Mucosa of rectum (tissue), 2 donors: ENCODE measurements around the gene TCTN1.

Experiments
- H3K27ac ChIP-seq, 2 donors: one replicate each; pipeline ENCODE4 v1.7.0; 2013; ENCODE audit warnings: inconsistent platforms in 2 of 2, low read depth in 2 of 2, low read length in 2 of 2
- H3K27me3 ChIP-seq, 2 donors: one replicate each; pipeline ENCODE4 v1.7.0; 2013; ENCODE audit warnings: low read length in 2 of 2; ENCODE audit not compliant: control insufficient read depth in 2 of 2, insufficient read depth in 2 of 2
- H3K36me3 ChIP-seq, 2 donors: one replicate each; pipeline ENCODE4 v1.7.0; 2013; ENCODE audit warnings: low read length in 2 of 2; ENCODE audit not compliant: control insufficient read depth in 2 of 2, insufficient read depth in 2 of 2
- H3K4me1 ChIP-seq, 2 donors: one replicate each; pipeline ENCODE4 v1.7.0; 2013; ENCODE audit warnings: low read length in 2 of 2, mild to moderate bottlenecking in 1 of 2; ENCODE audit not compliant: control insufficient read depth in 2 of 2, insufficient read depth in 2 of 2
- H3K4me3 ChIP-seq, 2 donors: one replicate each; pipeline ENCODE4 v1.7.0; 2013; ENCODE audit warnings: low read length in 2 of 2
- H3K9ac ChIP-seq, 2 donors: one replicate each; pipeline ENCODE4 v1.7.0; 2013; ENCODE audit warnings: low read length in 2 of 2, low read depth in 1 of 2, mild to moderate bottlenecking in 1 of 2
- H3K9me3 ChIP-seq, 2 donors: one replicate each; pipeline ENCODE4 v1.7.0; 2013; ENCODE audit warnings: low read length in 2 of 2; ENCODE audit not compliant: control insufficient read depth in 2 of 2
- donor health status: healthy.
- donor health status: Normal muscosa, but diverticular disease.

The TCTN1 gene

GRCh38 chr12:110656071-110656655 is 42.2 kb downstream of the TCTN1 start:
- H3K9ac ChIP-seq, result no peak overlapping the region

GRCh38 chr12:110657747-110658146 is 43.8 kb downstream of the TCTN1 start:
- H3K36me3 ChIP-seq, result peaks cover 0 to under 1% of the 10 kb centered on the region in 2 donors
- H3K4me1 ChIP-seq, result peaks cover 0 to 4% of the 10 kb centered on the region in 2 donors
- H3K27ac ChIP-seq, result no peak overlapping the region
- no peaks in the 10 kb centered on the region for H3K9me3 ChIP-seq
- no peak overlapping the region for H3K9ac ChIP-seq
- no peak overlapping the region for H3K4me3 ChIP-seq
- no peaks in the 10 kb centered on the region for H3K27me3 ChIP-seq

More at GRCh38 chr12:110656071-110656655, 42.2 kb downstream of the TCTN1 start:
- H3K27ac ChIP-seq, result no peak overlapping the region
- no peaks in the 10 kb centered on the region for H3K4me1 ChIP-seq
- no peak overlapping the region for H3K4me3 ChIP-seq
- H3K9me3 ChIP-seq, result no peaks in the 10 kb centered on the region
- peaks cover under 1 to 12% of the 10 kb centered on the region in 2 donors for H3K36me3 ChIP-seq
- H3K27me3 ChIP-seq, result no peaks in the 10 kb centered on the region

GRCh38 chr12:110658242-110658641 is 44.3 kb downstream of the TCTN1 start:
- no peaks in the 10 kb centered on the region for H3K36me3 ChIP-seq
- H3K4me1 ChIP-seq, result peaks cover 0 to 4% of the 10 kb centered on the region in 2 donors
- H3K9me3 ChIP-seq, result no peaks in the 10 kb centered on the region
- H3K27ac ChIP-seq, result no peak overlapping the region
- no peak overlapping the region for H3K4me3 ChIP-seq
- H3K9ac ChIP-seq, result no peak overlapping the region
- H3K27me3 ChIP-seq, result no peaks in the 10 kb centered on the region

- peaks cover 0 to 4% of the 10 kb centered on the region in 2 donors for H3K4me1 ChIP-seq
- H3K4me3 ChIP-seq, result no peak overlapping the region
- no peaks in the 10 kb centered on the region for H3K27me3 ChIP-seq
- no peak overlapping the region for H3K27ac ChIP-seq
- no peaks in the 10 kb centered on the region for H3K9me3 ChIP-seq
- H3K36me3 ChIP-seq, result no peaks in the 10 kb centered on the region
- H3K9ac ChIP-seq, result no peak overlapping the region
These were observed 44.9 kb downstream of the TCTN1 start for GRCh38 chr12:110658878-110659277.

GRCh38 chr12:110661337-110661972 is 47.5 kb downstream of the TCTN1 start:
- Histone ChIP-seq H3K9me3 (no peaks in the 10 kb centered on the region), H3K36me3 (no peaks in the 10 kb centered on the region), H3K9ac (no peak overlapping the region), H3K27ac (peak overlapping the region in 1 of 2 donors; percentile 9), H3K27me3 (no peaks in the 10 kb centered on the region), H3K4me1 (peaks cover 0 to 4% of the 10 kb centered on the region in 2 donors), H3K4me3 (peak overlapping the region in 1 of 2 donors; percentile 31)

GRCh38 chr12:110666892-110667291 is 53.0 kb downstream of the TCTN1 start:
- Histone ChIP-seq H3K27ac (no peak overlapping the region), H3K4me3 (no peak overlapping the region), H3K36me3 (no peaks in the 10 kb centered on the region), H3K9ac (no peak overlapping the region), H3K9me3 (no peaks in the 10 kb centered on the region), H3K27me3 (no peaks in the 10 kb centered on the region), H3K4me1 (peaks cover 0 to 4% of the 10 kb centered on the region in 2 donors)

GRCh38 chr12:110667671-110668070 is 53.7 kb downstream of the TCTN1 start:
- H3K9ac ChIP-seq, result no peak overlapping the region
- H3K27me3 ChIP-seq, result no peaks in the 10 kb centered on the region
- H3K36me3 ChIP-seq, result no peaks in the 10 kb centered on the region
- H3K9me3 ChIP-seq, result no peaks in the 10 kb centered on the region
- no peak overlapping the region for H3K4me3 ChIP-seq
- no peaks in the 10 kb centered on the region for H3K4me1 ChIP-seq
- H3K27ac ChIP-seq, result no peak overlapping the region

- Histone ChIP-seq H3K4me3 (no peak overlapping the region), H3K9ac (no peak overlapping the region), H3K27me3 (no peaks in the 10 kb centered on the region), H3K4me1 (no peaks in the 10 kb centered on the region), H3K27ac (no peak overlapping the region), H3K9me3 (no peaks in the 10 kb centered on the region), H3K36me3 (no peaks in the 10 kb centered on the region)
These were observed 54.7 kb downstream of the TCTN1 start for GRCh38 chr12:110668480-110669192.

- H3K9me3 ChIP-seq, result no peaks in the 10 kb centered on the region
- no peaks in the 10 kb centered on the region for H3K36me3 ChIP-seq
- H3K27ac ChIP-seq, result no peak overlapping the region
- no peak overlapping the region for H3K9ac ChIP-seq
- no peaks in the 10 kb centered on the region for H3K4me1 ChIP-seq
- H3K4me3 ChIP-seq, result no peak overlapping the region
- H3K27me3 ChIP-seq, result no peaks in the 10 kb centered on the region
These were observed 55.2 kb downstream of the TCTN1 start for GRCh38 chr12:110669193-110669502.

- Histone ChIP-seq H3K9ac (no peak overlapping the region), H3K4me3 (no peak overlapping the region), H3K27me3 (no peaks in the 10 kb centered on the region), H3K4me1 (no peaks in the 10 kb centered on the region), H3K27ac (no peak overlapping the region), H3K9me3 (no peaks in the 10 kb centered on the region), H3K36me3 (no peaks in the 10 kb centered on the region)
These were observed 56.3 kb downstream of the TCTN1 start for GRCh38 chr12:110670161-110670701.
